HEK293T (cell line): ENCODE measurements around the gene IL25.
"Not testable (repeated sequence)": the region's sequence is repeated elsewhere in the genome, so short reads cannot be mapped to it uniquely, and the experiment has no call there.

Source experiments
- ARNT ChIP-seq: fragments of 450-650 bp; IDR thresholded peaks from 2 replicates; pipeline ENCODE4 v1.6.1; 2017; ENCODE audit warnings: mild to moderate bottlenecking
- BHLHE40 ChIP-seq: fragments of 450-650 bp; IDR thresholded peaks from 2 replicates; pipeline ENCODE4 v1.6.1; 2016; ENCODE audit warnings: mild to moderate bottlenecking, moderate library complexity, borderline replicate concordance
- CTBP1 ChIP-seq: fragments of 450-650 bp; IDR thresholded peaks from 2 replicates; pipeline ENCODE4 v1.6.1; 2016; ENCODE audit warnings: borderline replicate concordance
- ELF4 ChIP-seq: fragments of 450-650 bp; IDR thresholded peaks from 2 replicates; pipeline ENCODE4 v1.6.1; 2017; ENCODE audit warnings: antibody characterized with exemption
- FOXA1 ChIP-seq: fragments of 450-650 bp; IDR thresholded peaks from 2 replicates; pipeline ENCODE4 v1.6.1; 2016; ENCODE audit warnings: mild to moderate bottlenecking
- FOXK2 ChIP-seq: fragments of 450-650 bp; IDR thresholded peaks from 2 replicates; pipeline ENCODE4 v1.6.1; 2016; ENCODE audit warnings: mild to moderate bottlenecking
- FOXM1 ChIP-seq: fragments of 450-650 bp; IDR thresholded peaks from 2 replicates; pipeline ENCODE4 v1.6.1; 2017; ENCODE audit warnings: mild to moderate bottlenecking, borderline replicate concordance
- HDGF ChIP-seq: fragments of 450-650 bp; IDR thresholded peaks from 2 replicates; pipeline ENCODE4 v1.6.1; 2017; ENCODE audit warnings: antibody characterized with exemption, borderline replicate concordance
- LEF1 ChIP-seq: fragments of 450-650 bp; IDR thresholded peaks from 2 replicates; pipeline ENCODE4 v1.6.1; 2017; ENCODE audit warnings: mild to moderate bottlenecking, borderline replicate concordance
- PKNOX1 ChIP-seq: fragments of 450-650 bp; IDR thresholded peaks from 2 replicates; pipeline ENCODE4 v1.6.1; 2016
- SP1 ChIP-seq: fragments of 450-650 bp; IDR thresholded peaks from 2 replicates; pipeline ENCODE4 v1.6.1; 2017
- SUZ12 ChIP-seq: fragments of 450-650 bp; IDR thresholded peaks from 2 replicates; pipeline ENCODE4 v1.6.1; 2016; ENCODE audit warnings: mild to moderate bottlenecking
- TARDBP ChIP-seq: fragments of 450-650 bp; IDR thresholded peaks from 2 replicates; pipeline ENCODE4 v1.6.1; 2016
- ZNF384 ChIP-seq: fragments of 450-650 bp; IDR thresholded peaks from 2 replicates; pipeline ENCODE4 v1.6.1; 2016

GRCh38 chr14:23325746-23326145 lies 46.9 kb upstream of the IL25 start:
- not testable (repeated sequence) for TF ChIP-seq TARDBP, FOXM1, SP1, HDGF, ARNT, ELF4, FOXK2, PKNOX1, FOXA1, CTBP1, ZNF384, LEF1, BHLHE40, SUZ12
